Stimulated activated CD4-positive, alpha-beta T cell treated with anti-CD3 and anti-CD28 coated beads, Interleukin-1b, Interleukin-23, amount 100 ng/mL, for 1 hour (primary cell): ENCODE data around the gene APOA4.
"Not testable (repeated sequence)": the region's sequence is repeated elsewhere in the genome, so short reads cannot be mapped to it uniquely, and the experiment has no call there.

Experiments
- DNase-seq, 2 donors: peaks; one replicate each; pipeline ENCODE4 v3.0.0-alpha.2; 2020; ENCODE audit warnings: low read depth in 2 of 2

Gene APOA4

DNA sequence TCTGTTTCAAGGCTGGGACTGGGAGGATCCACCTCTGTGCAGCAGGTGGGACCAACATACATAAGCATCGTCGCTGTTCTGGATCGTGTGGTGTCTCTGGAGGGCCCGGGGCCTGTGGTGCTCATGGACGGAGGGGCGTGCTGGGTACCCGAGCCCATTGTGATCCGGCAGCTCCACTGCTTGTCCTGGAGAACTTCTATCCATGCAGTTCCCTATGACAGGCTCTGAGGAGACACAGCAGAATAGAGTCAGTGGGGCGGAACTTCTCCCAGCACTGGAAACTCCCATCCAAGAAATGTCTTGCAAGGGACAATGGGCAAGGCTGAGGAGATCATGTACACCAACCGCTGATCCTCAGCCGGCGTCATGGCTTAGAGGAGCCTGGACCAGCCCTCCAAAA, 26.0 kb upstream of the APOA4 start:
- DNase-seq = no peak

DNA sequence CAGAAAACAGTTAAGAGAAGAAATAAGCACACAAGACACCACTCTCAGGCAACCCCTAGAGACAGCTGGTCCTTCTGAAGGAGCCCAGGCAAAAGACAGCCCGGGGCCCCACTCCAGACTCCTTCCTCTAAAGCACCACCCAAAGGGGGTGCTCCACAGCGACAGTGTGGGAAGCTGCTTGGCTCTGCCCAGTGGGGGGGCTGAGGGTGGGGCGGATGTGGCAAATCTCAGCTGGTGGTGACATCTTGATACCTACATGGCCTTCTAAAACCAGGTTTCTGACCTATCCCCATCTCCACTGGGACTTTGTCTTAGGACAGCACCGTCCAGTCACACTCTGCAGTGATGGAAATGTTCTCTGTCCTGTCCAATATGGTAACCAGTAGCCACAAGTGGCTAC, 24.5 kb upstream of the APOA4 start:
- no peak for DNase-seq

DNA sequence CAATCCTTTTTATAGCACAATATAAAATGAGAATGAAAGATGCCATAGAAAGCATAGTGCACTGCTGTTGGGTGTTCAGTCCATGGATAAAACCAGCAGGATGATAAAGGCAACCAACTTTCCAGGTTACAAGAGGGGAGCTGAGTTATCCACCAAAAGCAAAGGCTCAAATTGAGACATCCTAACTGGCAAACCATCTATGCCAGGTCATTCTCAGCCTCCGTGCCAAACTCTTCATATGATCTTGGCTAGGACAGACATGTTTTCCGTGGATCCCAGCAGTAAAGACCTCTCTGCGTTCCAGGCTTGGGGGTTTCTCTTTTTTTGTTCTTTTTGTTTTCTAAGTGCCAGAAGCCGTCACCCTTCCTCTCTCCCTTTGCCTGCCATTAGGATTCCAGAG, 21.6 kb upstream of the APOA4 start:
- DNase-seq = no peak

DNA sequence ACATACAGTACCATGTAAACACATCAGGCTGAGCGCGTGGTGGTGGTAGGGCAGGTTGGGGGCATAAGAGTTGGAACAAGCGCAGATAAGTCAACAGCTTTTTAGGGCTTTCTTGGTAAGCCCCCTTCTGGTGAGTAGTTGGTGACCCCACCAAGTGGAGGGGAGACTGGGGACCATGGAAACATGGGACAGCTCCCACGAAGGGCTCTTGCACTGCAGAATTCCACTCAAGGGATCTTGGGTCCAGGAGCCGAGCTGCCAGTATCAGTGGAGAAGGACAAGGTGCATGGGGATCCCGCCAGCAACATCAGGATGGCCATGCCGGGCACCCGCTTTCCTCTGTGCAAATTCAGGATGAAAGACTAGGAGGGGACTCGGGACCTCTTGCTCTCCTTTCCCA, 20.6 kb upstream of the APOA4 start:
- no peak for DNase-seq

DNA sequence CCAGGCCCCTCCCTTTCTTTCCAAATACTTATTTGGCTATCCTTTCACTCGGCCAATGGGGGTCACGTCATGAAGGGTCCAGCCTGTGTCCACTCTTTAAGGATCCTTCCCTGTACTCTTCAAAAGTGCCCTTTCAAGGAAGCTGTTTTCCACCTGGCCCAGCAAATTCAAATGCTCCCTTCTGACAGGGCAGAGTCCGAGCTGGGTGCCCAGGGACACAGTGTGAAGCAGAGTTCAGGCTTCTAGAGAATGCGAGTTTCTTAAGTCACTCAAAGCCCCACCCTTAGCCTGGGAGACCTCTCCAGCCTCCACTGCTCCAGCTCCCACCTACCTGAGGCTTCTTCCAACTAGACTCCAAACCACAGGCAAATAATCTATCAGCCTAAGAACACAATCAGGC, 19.8 kb upstream of the APOA4 start:
- DNase-seq = no peak

DNA sequence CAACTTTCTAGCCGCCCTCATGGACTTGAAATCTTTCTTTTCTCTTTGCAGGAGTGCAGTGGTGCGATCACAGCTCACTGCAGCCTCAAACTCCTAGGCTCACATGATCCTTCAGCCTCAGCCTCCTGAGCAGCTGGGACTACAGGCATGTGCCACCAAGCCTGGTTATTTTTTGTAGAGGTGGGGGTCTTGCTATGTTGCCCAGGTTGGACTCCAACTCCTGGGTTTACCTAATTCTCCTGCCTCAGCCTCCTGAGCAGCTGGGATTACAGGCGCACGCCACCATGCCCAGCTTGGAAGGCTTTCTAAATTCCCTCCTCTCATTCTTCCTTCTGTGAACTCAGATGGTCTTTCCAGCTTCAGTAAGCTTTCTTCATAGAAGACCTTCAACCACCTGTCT, 19.0 kb upstream of the APOA4 start:
- no peak for DNase-seq

DNA sequence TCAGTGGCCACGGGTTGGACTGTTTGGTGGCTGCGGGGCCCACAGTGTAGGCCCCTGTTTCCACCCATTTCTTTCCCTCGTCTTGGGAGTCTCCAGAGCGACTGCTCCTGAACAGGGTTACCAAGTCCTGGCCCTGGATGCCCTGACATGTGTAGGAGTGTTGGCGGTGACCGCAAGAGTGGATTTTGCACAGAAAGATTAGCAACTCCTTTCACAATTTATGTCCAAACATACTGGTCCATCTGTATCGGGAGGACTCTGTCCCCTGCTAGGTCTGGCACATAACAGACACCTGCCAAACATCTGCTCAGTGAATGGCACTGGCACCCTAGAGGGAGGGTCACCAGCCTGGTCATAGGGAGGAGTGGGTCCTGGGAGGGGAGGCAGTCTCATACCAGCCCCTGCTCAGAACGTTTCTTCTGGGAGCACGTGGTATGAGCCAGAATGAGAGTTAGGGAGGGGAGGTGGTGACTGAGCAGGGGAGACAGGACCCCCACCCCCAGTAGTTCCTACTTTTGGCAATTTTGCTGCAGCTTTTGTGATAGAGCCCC, 17.7 kb upstream of the APOA4 start:
- DNase-seq = no peak

DNA sequence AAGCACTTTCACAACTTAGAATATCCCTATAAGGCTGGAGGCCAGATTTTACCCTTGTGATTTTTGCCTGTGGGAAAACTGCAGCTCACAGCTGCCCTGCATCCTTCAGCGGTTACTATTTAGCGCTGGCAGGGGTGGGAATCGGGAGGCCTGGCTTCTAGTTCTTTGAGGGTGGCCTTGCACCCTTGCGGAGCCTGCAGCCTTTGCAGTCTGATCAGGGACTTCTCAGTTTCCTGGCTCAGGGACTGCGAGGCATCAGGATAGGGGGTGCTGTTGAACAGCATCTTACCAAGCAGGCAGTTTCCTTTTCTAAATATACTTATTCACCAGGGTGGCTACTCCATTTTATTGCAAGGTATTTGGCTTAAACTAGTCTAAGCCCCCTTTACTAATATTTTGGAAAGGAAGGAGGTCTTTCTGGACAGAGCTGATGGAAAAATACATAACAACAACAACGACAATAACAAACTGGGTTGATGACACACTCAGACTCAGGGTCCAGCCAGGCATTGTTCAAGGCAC, 17.2 kb upstream of the APOA4 start:
- DNase-seq = no peak

DNA sequence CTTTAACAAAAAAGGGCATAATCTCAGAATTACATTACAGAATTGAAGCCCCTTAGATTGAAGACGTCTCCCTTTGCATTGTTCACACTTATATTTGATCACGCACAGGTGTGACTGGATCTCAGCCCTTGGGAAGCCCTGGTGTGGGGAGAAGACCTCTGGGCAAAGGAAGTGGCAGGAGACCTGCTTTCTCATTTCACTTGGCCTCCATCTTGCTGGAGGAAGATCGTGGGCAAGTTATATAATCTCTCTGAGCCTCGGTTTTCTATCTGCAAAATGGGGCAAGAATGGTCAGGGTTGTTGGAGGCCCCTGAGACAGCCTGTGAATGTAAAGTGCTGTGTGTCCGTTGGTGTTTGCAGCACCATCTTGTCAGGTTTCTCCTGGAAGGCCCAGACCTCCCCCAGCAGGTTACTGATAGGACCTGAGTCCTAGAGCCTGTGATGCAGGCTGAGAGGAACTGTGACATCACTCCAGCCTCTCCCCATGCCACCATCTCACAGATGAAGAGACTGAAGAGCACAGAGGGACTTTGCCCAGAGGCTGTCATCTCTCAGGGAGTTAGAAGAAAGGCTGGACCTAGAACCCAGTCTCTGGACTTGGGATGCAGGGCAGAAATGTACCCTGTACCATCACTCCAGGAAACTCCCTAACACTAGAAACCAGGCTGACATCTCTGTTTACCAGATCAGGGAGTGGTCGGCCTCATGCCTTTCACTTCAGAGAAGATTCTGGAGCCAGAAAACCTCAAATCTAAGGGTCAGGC, 15.4 kb upstream of the APOA4 start:
- no peak for DNase-seq

DNA sequence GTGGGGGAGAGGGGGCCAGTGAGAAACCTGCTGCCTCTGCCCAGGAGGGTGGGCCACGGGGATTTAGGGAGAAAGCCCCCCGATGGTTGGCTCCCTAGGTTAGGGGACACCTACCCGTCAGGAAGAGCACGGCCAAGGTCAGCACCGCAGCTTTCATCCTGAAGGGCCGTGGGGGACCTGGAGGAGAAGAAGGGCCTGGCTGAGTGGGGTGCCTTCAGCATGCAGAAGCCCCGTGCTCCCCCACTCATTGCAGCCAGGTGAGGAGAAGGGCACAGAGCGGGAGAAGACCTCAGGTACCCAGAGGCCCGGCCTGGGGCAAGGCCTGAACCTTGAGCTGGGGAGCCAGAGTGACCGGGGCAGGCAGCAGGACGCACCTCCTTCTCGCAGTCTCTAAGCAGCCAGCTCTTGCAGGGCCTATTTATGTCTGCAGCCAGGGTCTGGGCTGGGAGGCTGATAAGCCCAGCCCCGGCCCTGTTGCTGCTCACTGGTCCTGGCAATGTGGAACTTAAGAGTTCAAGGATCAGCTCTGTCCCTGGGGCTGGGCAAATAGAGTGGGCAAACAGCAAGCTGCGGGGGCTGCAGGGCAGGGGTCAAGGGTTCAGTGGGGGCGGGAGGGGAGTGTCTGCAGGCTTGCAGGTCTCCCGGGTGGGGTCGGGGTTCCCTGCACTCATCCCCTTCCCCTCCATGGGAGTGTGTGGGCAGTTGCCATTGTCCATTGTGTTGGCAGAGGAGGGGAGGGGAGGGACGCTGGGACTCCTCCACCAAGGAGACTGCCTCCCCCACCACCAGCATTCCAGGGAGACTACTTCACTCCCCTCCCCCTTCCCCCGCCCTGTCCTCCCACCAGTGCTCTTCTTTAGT, 14.4 kb upstream of the APOA4 start, which contains the start of gene APOA1:
Gene APOA1, minus strand, starts transcription at position 392 of the 861 bp plus-strand sequence. Its CDS starts 235 bp downstream, at position 157.
- no peak for DNase-seq

DNA sequence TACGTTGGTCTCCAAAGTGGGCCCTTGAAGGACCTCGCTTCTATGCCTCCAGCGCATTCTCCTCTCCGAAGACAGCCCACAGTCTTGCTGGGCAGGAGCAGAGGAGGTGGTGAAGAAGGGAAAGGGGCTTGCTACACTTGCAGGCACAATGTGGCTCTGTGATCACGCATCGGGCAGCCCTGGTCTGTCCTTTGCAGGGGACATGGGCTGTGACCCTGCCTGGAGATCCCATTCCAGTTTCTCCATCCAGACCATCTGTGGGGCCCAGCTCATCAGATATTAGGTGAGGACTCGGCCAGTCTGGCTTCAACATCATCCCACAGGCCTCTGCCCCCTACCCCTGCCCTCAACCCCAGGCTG, 13.5 kb upstream of the APOA4 start:
- no peak for DNase-seq

DNA sequence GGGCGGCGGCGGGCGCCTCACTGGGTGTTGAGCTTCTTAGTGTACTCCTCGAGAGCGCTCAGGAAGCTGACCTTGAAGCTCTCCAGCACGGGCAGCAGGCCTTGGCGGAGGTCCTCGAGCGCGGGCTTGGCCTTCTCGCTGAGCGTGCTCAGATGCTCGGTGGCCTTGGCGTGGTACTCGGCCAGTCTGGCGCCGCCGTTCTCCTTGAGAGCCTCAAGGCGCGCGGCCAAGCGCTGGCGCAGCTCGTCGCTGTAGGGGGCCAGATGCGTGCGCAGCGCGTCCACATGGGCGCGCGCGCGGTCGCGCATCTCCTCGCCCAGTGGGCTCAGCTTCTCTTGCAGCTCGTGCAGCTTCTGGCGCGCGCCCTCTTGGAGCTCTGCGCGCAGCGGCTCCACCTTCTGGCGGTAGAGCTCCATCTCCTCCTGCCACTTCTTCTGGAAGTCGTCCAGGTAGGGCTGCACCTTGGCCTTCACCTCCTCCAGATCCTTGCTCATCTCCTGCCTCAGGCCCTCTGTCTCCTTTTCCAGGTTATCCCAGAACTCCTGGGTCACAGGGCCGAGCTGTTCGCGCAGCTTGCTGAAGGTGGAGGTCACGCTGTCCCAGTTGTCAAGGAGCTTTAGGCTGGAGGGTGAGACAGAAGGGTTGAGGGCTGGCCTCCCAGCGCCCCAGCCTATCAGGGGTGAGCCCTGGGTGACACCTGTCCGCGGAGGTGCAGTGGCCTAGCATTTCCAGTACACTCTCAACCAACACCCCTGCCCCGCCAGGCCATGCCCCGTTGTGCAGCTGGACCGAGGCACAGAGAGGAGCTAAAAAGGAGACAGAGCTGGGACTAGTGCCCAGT, 12.9 kb upstream of the APOA4 start:
- peak; percentile 48 to 53 for DNase-seq

DNA sequence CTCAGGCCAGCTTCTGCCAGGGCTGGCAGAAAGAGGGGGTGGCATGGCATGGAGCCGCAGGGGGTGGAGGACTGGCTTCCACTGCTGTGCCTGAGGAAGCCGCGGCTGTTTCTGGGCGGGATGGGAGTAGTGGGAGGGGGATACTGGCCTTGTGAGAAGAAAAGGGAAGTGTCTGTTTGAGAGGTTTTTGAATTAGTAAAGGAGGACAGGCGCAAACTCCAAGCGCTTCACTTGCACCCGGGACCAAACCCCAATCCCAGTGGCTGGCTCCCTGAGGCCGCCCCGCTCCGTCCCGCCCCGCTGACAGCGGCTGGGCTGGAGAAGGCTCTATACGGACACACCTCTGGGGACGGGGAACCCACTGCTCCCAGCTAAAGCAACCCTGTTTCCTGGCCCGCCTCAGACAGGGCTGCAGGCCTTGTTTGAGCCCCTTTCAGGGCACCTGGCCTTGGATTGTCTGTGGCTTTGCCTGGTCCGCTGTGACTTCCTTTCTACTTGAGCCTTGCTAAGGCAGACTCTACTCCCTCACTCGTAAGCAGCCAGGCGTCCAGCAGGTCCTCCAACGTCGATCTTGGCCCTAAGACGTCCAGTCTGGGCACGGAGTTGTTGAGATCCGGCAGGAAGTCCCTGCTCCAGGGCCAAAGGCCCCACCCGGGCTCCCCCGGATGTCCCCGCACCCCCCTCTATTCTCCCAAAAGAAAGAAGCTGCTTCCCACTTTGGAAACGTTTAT, 12.1 kb upstream of the APOA4 start:
- DNase-seq = no peak

DNA sequence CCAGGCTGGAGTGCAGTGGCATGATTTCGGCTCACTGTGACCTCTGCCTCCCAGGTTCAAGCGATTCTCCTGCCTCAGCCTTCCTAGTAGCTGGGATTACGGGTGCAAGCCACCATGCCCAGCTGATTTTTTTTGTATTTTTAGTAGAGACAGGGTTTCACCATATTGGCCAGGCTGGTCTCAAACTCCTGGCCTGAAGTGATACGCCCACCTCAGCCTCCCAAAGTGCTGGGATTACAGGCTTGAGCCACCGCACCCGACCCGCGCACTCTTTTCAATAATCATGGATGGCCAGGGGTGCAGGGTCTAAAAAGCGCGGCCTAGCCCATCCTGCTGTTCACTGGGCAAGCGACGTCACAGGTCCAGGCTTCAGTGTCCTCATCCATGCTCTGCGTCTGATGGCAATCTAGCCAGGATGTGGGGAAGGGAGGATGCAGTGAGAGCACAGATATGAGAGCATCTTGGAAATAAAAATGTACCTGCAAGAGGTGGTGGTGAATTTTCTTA, 11.5 kb upstream of the APOA4 start:
- not testable (repeated sequence) for DNase-seq

DNA sequence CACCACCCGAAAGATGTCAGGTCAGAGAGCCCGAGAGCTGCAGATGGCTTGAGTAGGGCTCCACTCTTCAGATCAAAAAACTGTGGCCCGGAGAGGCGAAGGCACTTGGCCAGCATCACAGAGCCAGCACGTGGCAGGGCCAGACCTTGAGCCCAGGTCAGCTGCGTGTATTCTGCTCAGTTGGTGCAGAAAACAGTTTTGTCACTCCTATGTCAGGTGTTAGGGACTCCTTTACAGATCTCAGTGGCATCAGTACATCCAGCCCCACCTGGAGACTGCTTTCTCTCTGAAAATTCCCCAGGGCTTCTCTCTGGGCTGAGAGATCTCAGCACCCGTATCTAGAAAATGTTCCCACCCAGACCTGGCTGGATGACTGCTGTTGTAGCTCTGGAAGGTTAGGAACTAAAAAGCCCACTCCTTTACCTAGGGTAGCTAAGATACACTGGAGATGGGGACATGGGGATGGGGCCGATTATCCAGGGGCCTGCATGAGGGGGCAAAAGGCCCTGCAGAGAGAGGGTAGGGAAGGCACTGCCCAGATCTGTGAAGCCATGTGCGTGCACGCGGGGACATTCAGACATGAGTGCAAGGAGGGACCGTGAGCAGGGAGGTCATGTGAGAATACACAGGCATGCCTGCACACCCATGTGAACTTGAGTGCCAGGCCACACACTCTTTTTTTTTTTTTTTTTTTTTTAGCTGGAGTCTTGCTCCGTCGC, 10.9 kb upstream of the APOA4 start:
- no peak for DNase-seq

DNA sequence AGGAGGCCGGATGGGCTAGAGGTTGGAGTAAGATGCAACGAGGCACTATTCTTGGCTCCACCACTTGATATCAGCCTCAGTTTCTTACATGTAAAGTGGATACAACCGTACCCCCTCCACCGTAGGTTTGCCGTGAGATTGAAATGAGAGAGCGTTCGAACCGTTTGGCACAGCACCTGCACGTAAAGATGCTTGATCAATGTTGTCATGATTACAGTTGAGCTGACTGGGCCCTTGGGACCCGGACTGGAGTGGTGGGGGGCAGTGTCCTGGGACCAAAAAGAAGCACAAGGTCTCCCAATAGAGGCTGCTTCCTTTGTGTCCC, 10.3 kb upstream of the APOA4 start:
- DNase-seq = no peak

DNA sequence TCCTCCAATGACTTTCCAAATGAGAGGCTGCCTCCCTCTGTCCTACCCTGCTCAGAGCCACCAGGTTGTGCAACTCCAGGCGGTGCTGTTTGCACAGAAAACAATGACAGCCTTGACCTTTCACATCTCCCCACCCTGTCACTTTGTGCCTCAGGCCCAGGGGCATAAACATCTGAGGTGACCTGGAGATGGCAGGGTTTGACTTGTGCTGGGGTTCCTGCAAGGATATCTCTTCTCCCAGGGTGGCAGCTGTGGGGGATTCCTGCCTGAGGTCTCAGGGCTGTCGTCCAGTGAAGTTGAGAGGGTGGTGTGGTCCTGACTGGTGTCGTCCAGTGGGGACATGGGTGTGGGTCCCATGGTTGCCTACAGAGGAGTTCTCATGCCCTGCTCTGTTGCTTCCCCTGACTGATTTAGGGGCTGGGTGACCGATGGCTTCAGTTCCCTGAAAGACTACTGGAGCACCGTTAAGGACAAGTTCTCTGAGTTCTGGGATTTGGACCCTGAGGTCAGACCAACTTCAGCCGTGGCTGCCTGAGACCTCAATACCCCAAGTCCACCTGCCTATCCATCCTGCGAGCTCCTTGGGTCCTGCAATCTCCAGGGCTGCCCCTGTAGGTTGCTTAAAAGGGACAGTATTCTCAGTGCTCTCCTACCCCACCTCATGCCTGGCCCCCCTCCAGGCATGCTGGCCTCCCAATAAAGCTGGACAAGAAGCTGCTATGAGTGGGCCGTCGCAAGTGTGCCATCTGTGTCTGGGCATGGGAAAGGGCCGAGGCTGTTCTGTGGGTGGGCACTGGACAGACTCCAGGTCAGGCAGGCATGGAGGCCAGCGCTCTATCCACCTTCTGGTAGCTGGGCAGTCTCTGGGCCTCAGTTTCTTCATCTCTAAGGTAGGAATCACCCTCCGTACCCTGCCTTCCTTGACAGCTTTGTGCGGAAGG, 9.5 kb upstream of the APOA4 start:
- no peak for DNase-seq

DNA sequence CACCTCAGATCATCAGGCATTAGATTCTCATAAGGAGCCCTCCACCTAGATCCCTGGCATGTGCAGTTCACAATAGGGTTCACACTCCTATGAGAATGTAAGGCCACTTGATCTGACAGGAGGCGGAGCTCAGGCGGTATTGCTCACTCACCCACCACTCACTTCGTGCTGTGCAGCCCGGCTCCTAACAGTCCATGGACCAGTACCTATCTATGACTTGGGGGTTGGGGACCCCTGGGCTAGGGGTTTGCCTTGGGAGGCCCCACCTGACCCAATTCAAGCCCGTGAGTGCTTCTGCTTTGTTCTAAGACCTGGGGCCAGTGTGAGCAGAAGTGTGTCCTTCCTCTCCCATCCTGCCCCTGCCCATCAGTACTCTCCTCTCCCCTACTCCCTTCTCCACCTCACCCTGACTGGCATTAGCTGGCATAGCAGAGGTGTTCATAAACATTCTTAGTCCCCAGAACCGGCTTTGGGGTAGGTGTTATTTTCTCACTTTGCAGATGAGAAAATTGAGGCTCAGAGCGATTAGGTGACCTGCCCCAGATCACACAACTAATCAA, 8.8 kb upstream of the APOA4 start:
- no peak for DNase-seq
